Right lobe of liver (tissue), 6 donors: ENCODE data around the gene SLC16A10. TPM values are rescaled to one million over a fixed set of nuclear protein-coding genes. Genes with fewer than 3 reads are reported as not detected.

Source experiments
- ATAC-seq, 4 donors: fragments of 200-7000 bp; cut with Tn5 transposase; one replicate each; pipeline ENCODE4 v1.9.1; 2020; ENCODE audit warnings: mild to moderate bottlenecking in 4 of 4, moderate library complexity in 4 of 4
- DNase-seq, 3 donors: peaks; one replicate each; pipeline ENCODE4 v3.0.0-alpha.2; 2020
- H3K27ac ChIP-seq, 3 donors: fragments of 200-600 bp; one replicate each; pipeline ENCODE4 v1.8.0; 2022
- H3K27me3 ChIP-seq, 2 donors: fragments of 200-600 bp; one replicate each; pipeline ENCODE4 v1.8.0; 2022
- H3K36me3 ChIP-seq, 4 donors: fragments of 200-600 bp; sonication (generic) in 1 of 4; one replicate each; pipeline versions ENCODE4 v1.5.1 to v1.8.0; 2017 to 2022; ENCODE audit warnings: control low read depth in 1 of 4
- H3K4me1 ChIP-seq, 4 donors: fragments of 200-600 bp; sonication (generic) in 1 of 4; one replicate each; pipeline versions ENCODE4 v1.5.1 to v1.8.0; 2017 to 2022; ENCODE audit warnings: control low read depth in 1 of 4
- H3K4me3 ChIP-seq, 3 donors: fragments of 200-600 bp; one replicate each; pipeline ENCODE4 v1.8.0; 2022
- H3K9me3 ChIP-seq, 4 donors: fragments of 200-600 bp; sonication (generic) in 1 of 4; one replicate each; pipeline versions ENCODE4 v1.5.1 to v1.8.0; 2017 to 2022; ENCODE audit warnings: control low read depth in 1 of 4
- POLR2A ChIP-seq: fragments of 450-650 bp; IDR thresholded peaks from one replicate; pipeline ENCODE4 v1.6.1; 2017; ENCODE audit warnings: antibody characterized with exemption, mild to moderate bottlenecking
- WGBS: methylation state at CpG from one replicate; pipeline ENCODE4 v1.1.6; 2018; ENCODE audit warnings: low coverage, low lambda C conversion rate; ENCODE audit not compliant: insufficient coverage; ENCODE audit errors: missing lambda C conversion rate; 5-methylcytosine and 5-hydroxymethylcytosine counted together
- intact Hi-C, 2 donors: fragments of 100-400 bp; cut with DNase I; formaldehyde crosslinking; loops; one replicate each; pipeline versions ENCODE4 v1.11.2 to v1.14.1; 2022
- total RNA-seq, 6 experiments: library from RNA; depleted of rRNA in 2 of 6; stranded (reverse); fragments of >200 nt in 2 of 6; fragmentation: NEBNext Ultra II Directional in 3 of 6; extraction: Animal tissue kit (Norgen Biotek cat#: 25700) in 3 of 6; gene quantifications; one replicate each; pipeline versions ENCODE4 v1.1.0 to v1.2.4, GENCODE V29; 2016 to 2023
- TF ChIP-seq, protein P1 (sequence below), 4 donors: fragments of 200-600 bp in 3 of 4; fragments of 450-650 bp in 1 of 4; IDR thresholded peaks; one replicate each; pipeline versions ENCODE4 v1.5.1 to v1.8.0; 2016 to 2022; ENCODE audit warnings: antibody characterized with exemption in 4 of 4, mild to moderate bottlenecking in 2 of 4
- donor health status: DM: no; HTN: yes; CAD: no.
- donor health status: DM: no; HTN: no; CAD: no.
- donor health status: DM: no; HTN: no; CAD: no.
- donor health status: DM: no; HTN: yes; CAD: no.
- donor health status: DM: no; HTN: yes; CAD: no.

Gene SLC16A10
- total RNA-seq, 6 experiments from 2014 or later, result 2.9 to 15.8 (median 6.6) TPM

DNA sequence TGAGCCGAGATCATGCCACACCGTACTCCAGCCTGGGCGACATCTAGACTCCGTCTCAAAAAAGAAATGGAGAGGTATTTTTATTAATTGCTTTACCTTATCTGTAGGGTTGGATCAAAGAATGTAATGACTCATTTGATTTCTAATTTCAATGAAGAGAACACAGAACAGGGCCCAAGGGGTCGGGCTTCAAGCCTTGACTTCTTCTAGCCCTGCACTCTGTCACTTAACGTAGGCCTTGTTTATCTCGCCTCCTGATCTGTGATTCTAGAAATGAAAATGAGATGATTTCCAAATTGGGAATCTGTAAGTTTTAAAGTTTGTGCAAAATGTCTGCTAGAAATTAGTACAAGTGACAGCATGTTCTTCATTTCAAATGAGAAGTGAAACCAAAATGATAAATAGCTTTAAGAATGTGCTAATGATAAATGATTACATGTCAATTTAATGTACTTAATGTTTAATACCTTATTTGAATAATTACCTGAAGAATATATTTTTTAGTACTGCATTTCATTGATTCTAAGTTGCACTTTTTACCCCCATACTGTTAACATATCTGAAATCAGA is 180.5 kb downstream of the SLC16A10 start:
- Histone ChIP-seq H3K36me3 (peaks cover 0 to 25% (median 0%) of the 10 kb centered on the region in 4 donors), H3K4me3 (no peak overlapping the region), H3K27ac (no peak overlapping the region), H3K27me3 (no peaks in the 10 kb centered on the region), H3K4me1 (no peaks in the 10 kb centered on the region), H3K9me3 (no peaks in the 10 kb centered on the region)
- intact Hi-C loops, result no loop called here
- 82% methylated on average over 7 of the region's 7 CpGs for WGBS
- ATAC-seq (no peak), DNase-seq (no peak)
- no peak for TF ChIP-seq POLR2A
- TF ChIP-seq, protein P1, sequence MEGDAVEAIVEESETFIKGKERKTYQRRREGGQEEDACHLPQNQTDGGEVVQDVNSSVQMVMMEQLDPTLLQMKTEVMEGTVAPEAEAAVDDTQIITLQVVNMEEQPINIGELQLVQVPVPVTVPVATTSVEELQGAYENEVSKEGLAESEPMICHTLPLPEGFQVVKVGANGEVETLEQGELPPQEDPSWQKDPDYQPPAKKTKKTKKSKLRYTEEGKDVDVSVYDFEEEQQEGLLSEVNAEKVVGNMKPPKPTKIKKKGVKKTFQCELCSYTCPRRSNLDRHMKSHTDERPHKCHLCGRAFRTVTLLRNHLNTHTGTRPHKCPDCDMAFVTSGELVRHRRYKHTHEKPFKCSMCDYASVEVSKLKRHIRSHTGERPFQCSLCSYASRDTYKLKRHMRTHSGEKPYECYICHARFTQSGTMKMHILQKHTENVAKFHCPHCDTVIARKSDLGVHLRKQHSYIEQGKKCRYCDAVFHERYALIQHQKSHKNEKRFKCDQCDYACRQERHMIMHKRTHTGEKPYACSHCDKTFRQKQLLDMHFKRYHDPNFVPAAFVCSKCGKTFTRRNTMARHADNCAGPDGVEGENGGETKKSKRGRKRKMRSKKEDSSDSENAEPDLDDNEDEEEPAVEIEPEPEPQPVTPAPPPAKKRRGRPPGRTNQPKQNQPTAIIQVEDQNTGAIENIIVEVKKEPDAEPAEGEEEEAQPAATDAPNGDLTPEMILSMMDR (IDR thresholded peaks at IDR 0.05), result no peak

DNA sequence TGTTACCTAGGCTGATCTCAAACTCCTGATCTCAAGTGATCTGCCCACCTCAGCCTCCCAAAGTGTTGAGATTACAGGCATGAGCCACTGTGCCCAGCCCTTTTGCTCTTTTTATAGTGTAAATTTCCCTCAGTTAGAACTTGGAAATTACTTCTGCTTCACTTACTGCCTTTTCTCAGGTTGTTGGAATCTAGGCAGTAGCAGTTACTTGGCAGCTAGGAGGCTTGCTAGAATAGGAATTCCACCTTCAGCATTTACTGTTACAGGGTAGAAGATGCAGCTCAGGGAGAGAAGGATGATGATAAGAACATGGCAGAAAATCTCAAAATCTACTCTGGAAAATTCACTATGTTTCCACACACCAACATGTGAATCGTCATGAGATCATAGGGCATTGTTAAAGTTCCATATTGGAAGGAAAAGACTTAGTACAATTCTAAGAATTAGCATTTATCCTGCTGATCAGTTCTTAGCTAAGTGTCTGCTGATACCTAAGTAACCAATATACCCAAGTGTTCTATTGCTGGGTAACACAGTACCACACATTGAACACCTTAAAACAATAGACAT is 182.2 kb downstream of the SLC16A10 start:
- Histone ChIP-seq H3K27ac (no peak overlapping the region), H3K4me3 (no peak overlapping the region), H3K9me3 (no peaks in the 10 kb centered on the region), H3K4me1 (no peaks in the 10 kb centered on the region), H3K36me3 (peaks cover 0 to 18% (median 0%) of the 10 kb centered on the region in 4 donors), H3K27me3 (no peaks in the 10 kb centered on the region)
- intact Hi-C loops, result no loop called here
- TF ChIP-seq POLR2A, result no peak
- TF ChIP-seq, protein P1 (IDR thresholded peaks at IDR 0.05), result no peak
- DNase-seq, result no peak
- 91% methylated on average over 1 of the region's 1 CpG for WGBS
- no peak for ATAC-seq

DNA sequence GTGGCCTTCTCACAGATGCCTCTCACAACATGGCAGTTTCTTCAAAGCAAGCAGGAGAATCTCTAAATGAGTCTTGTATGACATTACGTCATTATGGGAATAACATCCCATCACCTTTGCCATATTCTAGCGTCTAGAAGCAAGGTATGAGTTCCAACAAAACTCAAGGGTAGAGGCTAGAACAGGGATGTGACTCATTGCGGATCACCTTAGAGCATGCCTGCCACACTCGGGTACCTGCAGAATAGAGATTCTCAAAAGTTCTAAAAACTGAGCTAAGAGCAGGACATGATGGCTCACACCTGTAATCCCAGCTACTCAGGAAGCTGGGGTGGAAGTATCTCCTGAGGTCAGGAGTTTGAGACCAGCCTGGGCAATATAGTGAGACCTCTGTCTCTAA is 182.8 kb downstream of the SLC16A10 start:
- Histone ChIP-seq H3K27me3 (no peaks in the 10 kb centered on the region), H3K9me3 (no peaks in the 10 kb centered on the region), H3K4me3 (no peak overlapping the region), H3K36me3 (peaks cover 0 to 18% (median 0%) of the 10 kb centered on the region in 4 donors), H3K4me1 (no peaks in the 10 kb centered on the region), H3K27ac (no peak overlapping the region)
- DNase-seq (no peak), ATAC-seq (no peak)
- intact Hi-C loops, result no loop called here
- TF ChIP-seq POLR2A, result no peak
- TF ChIP-seq, protein P1 (IDR thresholded peaks at IDR 0.05), result no peak
- 94% methylated on average over 4 of the region's 4 CpGs for WGBS

DNA sequence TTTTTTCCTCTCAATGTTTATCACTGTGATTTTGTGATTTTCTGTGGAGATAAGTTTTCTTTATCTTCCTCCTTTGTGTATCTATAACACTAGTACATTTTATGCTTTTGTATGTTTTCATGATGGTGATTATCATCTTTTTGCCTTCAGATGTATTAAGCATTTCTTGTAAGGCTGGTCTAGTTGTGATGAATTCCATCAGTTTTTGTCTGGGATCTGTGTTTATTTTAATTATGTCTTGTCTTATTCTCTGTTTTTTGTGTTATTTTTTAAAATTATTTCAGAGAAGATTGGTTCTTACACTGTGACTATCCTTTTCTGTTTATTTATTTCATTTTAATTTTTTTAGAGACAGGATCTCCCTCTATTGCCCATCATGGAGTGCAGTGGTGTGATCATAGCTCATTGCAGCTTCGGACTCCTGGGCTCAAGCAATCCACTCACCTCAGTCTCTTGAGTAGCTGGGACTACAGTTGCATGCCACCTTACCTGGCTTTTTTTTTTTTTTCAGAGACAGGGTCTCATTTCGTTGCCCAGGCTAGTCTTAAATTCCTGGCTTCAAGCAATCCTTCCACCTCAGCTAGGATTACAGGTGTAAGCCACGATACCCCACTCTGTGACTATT is 187.4 kb downstream of the SLC16A10 start:
- ATAC-seq, result no peak
- Histone ChIP-seq H3K4me1 (peaks cover 0 to 39% (median 6%) of the 10 kb centered on the region in 4 donors), H3K27me3 (no peaks in the 10 kb centered on the region), H3K9me3 (no peaks in the 10 kb centered on the region), H3K27ac (no peak overlapping the region), H3K36me3 (peaks cover 0 to 4% (median 0%) of the 10 kb centered on the region in 4 donors), H3K4me3 (no peak overlapping the region)
- WGBS, result 89% methylated on average over 3 of the region's 3 CpGs
- TF ChIP-seq, protein P1 (IDR thresholded peaks at IDR 0.05), result no peak
- no peak for TF ChIP-seq POLR2A
- DNase-seq, result no peak
- intact Hi-C loops, result no loop called here
